Measurements from ENCODE around the gene GLP2R.

GLP2R gene

DNA sequence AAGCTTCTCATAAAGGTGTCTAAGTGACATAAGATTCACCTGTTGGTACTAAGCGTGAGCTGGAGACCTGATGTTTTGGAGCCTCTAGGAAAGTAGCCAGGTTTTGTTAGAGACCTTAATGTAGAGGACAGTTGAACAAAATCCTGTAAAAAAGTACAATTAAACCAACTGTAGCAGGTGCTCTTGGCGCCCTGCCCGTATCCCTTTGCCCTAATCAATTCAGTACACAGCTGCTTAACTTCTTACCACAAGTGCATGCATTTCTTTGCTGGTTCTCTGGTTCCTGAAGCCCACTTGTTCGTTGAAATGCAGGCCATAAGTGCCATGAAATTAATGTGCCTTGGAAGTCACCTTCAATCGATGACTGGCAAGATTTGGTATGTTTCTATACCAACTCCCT is 24.4 kb downstream of the GLP2R start:
- no peak for DNase-seq
- no peak overlapping the region for H3K4me3 ChIP-seq (ENCODE audit: low read length)
- no peaks in the 10 kb centered on the region for H3F3A ChIP-seq (ENCODE audit: insufficient read depth, low read length)
- TF ChIP-seq EZH2phosphoT487 (IDR thresholded peaks at IDR 0.05; ENCODE audit: low read length): no peak
- TF ChIP-seq EZH2 (optimal IDR thresholded peaks at IDR 0.05; ENCODE audit: low read depth, low read length): no peak
- TF ChIP-seq CTCF (IDR thresholded peaks at IDR 0.05; ENCODE audit: low read length): no peak
- no peak overlapping the region for H3K9ac ChIP-seq (ENCODE audit: low read length)
- no peaks in the 10 kb centered on the region for H3K36me3 ChIP-seq (replicated peaks; ENCODE audit: insufficient read depth, low read length)
- no peaks in the 10 kb centered on the region for H3K79me2 ChIP-seq (ENCODE audit: low read length)
- H4K20me1 ChIP-seq (ENCODE audit: insufficient read depth, low read length): no peaks in the 10 kb centered on the region
- no peak overlapping the region for H3K27ac ChIP-seq (ENCODE audit: low read length)
- no peak overlapping the region for H3K4me2 ChIP-seq (ENCODE audit: low read depth, low read length)
- H3K9me3 ChIP-seq (replicated peaks; ENCODE audit: insufficient read depth, low read length): no peaks in the 10 kb centered on the region
- H3K4me1 ChIP-seq (ENCODE audit: low read length): no peaks in the 10 kb centered on the region
- 0 out of 2 replicates have a peak, but pooled peaks cover 2% of the 10 kb centered on the region for H3K27me3 ChIP-seq (replicated peaks; ENCODE audit: insufficient read depth, low read length)
- H3K9me2 ChIP-seq (replicated peaks; ENCODE audit: insufficient read depth, low read length): no peaks in the 10 kb centered on the region
- no peak overlapping the region for H2AFZ ChIP-seq (ENCODE audit: low read length)

GRCh38 chr17:9854255-9854654 is 28.5 kb downstream of the GLP2R start:
- DNase-seq: no peak
- H3K4me2 ChIP-seq (ENCODE audit: low read depth, low read length): no peak overlapping the region
- H3K4me3 ChIP-seq (ENCODE audit: low read length): no peak overlapping the region
- no peaks in the 10 kb centered on the region for H4K20me1 ChIP-seq (ENCODE audit: insufficient read depth, low read length)
- H3K9me3 ChIP-seq (replicated peaks; ENCODE audit: insufficient read depth, low read length): no peaks in the 10 kb centered on the region
- H3K36me3 ChIP-seq (replicated peaks; ENCODE audit: insufficient read depth, low read length): no peaks in the 10 kb centered on the region
- no peak overlapping the region for H3K9ac ChIP-seq (ENCODE audit: low read length)
- H3K27me3 ChIP-seq (replicated peaks; ENCODE audit: insufficient read depth, low read length): no peaks in the 10 kb centered on the region
- no peaks in the 10 kb centered on the region for H3K9me2 ChIP-seq (replicated peaks; ENCODE audit: insufficient read depth, low read length)
- no peaks in the 10 kb centered on the region for H3K4me1 ChIP-seq (ENCODE audit: low read length)
- no peak for TF ChIP-seq EZH2phosphoT487 (IDR thresholded peaks at IDR 0.05; ENCODE audit: low read length)
- no peak for TF ChIP-seq EZH2 (optimal IDR thresholded peaks at IDR 0.05; ENCODE audit: low read depth, low read length)
- TF ChIP-seq CTCF (IDR thresholded peaks at IDR 0.05; ENCODE audit: low read length): no peak
- no peaks in the 10 kb centered on the region for H3F3A ChIP-seq (ENCODE audit: insufficient read depth, low read length)
- no peak overlapping the region for H2AFZ ChIP-seq (ENCODE audit: low read length)
- no peak overlapping the region for H3K27ac ChIP-seq (ENCODE audit: low read length)
- no peaks in the 10 kb centered on the region for H3K79me2 ChIP-seq (ENCODE audit: low read length)

DNA sequence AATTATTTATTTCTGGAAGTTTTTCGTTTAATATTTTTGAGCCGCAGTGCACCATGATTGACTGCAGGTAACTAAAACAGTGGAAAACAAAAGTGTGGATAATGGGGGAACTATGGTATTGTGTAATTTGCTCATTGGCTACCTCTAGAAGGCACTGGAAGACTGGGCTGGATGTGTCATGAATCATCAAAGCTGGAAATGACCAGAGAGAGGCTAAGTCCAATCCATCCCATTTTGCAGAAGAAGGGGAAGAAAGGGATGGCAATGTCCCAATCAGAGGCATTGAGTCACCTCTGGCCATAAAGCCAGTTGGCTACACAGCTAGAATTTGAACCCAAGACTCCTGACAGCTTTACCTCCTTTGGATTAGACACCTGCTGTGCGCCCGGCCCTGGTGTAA is 29.3 kb downstream of the GLP2R start:
- H3K9me3 ChIP-seq (replicated peaks; ENCODE audit: insufficient read depth, low read length): no peaks in the 10 kb centered on the region
- H3K4me2 ChIP-seq (ENCODE audit: low read depth, low read length): no peak overlapping the region
- H3K4me3 ChIP-seq (ENCODE audit: low read length): no peak overlapping the region
- no peaks in the 10 kb centered on the region for H4K20me1 ChIP-seq (ENCODE audit: insufficient read depth, low read length)
- H3K36me3 ChIP-seq (replicated peaks; ENCODE audit: insufficient read depth, low read length): no peaks in the 10 kb centered on the region
- H3K4me1 ChIP-seq (ENCODE audit: low read length): no peaks in the 10 kb centered on the region
- TF ChIP-seq EZH2 (optimal IDR thresholded peaks at IDR 0.05; ENCODE audit: low read depth, low read length) (no peak), CTCF (IDR thresholded peaks at IDR 0.05; ENCODE audit: low read length) (no peak), EZH2phosphoT487 (IDR thresholded peaks at IDR 0.05; ENCODE audit: low read length) (no peak)
- H3F3A ChIP-seq (ENCODE audit: insufficient read depth, low read length): no peaks in the 10 kb centered on the region
- H2AFZ ChIP-seq (ENCODE audit: low read length): no peak overlapping the region
- no peaks in the 10 kb centered on the region for H3K79me2 ChIP-seq (ENCODE audit: low read length)
- H3K27ac ChIP-seq (ENCODE audit: low read length): no peak overlapping the region
- no peak overlapping the region for H3K9ac ChIP-seq (ENCODE audit: low read length)
- no peaks in the 10 kb centered on the region for H3K9me2 ChIP-seq (replicated peaks; ENCODE audit: insufficient read depth, low read length)
- DNase-seq: no peak
- H3K27me3 ChIP-seq (replicated peaks; ENCODE audit: insufficient read depth, low read length): no peaks in the 10 kb centered on the region
